ENCODE measurements around the gene BAIAP2L2.

DNA sequence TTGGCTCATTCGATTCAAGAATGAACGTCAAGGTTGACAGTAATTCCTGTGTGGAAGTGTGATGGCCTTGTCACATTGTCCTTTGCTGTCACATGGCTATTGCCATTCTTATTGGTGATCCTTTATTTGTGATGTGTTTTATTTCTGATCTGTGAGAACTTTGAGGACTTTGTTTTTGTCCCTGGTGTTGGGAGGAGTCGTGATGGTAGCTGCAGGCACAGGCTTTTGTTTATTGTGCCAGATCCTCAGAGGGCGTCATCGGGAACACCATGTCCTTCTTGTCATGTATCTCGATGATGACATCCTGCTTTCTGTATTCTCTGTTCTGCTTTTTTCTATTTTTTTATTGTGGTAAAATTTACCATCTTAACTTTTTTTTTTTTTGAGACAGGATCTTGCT lies 47.7 kb downstream of the BAIAP2L2 start:
- TF ChIP-seq EZH2 (IDR thresholded peaks at IDR 0.05; ENCODE audit: borderline replicate concordance, low read length) = no peak
- TF ChIP-seq CTCF (conservative IDR thresholded peaks at IDR 0.05 in 1 of 2, IDR thresholded peaks at IDR 0.05 in 1 of 2; ENCODE audit: extremely low read depth in 1 of 2, insufficient read depth in 1 of 2, low read depth in 1 of 2, low read length in 2 of 2) = no peak
